ENCODE results near the gene TTC21B.

DNA sequence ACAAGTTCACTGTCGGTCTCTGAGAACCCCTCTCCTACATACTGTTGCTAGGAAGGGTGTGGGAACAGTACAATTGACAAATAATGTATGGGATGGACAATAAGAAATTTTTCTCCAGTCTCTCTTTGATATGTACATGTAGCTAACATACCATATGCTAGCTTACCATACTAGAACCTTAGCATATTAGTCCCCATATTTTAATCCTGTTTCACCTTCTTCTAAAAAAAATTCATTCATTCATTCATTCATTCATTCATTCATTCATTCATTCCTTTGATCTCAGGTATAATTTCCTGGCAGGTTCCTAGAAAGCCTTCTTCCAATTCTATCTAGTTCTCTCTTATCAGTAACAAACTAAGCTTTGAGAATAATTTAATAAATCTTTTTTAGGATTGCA lies 62.2 kb downstream of the TTC21B start:
- TF ChIP-seq, protein P1, sequence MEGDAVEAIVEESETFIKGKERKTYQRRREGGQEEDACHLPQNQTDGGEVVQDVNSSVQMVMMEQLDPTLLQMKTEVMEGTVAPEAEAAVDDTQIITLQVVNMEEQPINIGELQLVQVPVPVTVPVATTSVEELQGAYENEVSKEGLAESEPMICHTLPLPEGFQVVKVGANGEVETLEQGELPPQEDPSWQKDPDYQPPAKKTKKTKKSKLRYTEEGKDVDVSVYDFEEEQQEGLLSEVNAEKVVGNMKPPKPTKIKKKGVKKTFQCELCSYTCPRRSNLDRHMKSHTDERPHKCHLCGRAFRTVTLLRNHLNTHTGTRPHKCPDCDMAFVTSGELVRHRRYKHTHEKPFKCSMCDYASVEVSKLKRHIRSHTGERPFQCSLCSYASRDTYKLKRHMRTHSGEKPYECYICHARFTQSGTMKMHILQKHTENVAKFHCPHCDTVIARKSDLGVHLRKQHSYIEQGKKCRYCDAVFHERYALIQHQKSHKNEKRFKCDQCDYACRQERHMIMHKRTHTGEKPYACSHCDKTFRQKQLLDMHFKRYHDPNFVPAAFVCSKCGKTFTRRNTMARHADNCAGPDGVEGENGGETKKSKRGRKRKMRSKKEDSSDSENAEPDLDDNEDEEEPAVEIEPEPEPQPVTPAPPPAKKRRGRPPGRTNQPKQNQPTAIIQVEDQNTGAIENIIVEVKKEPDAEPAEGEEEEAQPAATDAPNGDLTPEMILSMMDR (IDR thresholded peaks at IDR 0.05; ENCODE audit: poor library complexity) = no peak
- TF ChIP-seq EZH2phosphoT487 (IDR thresholded peaks at IDR 0.05; ENCODE audit: low read depth, severe bottlenecking, unreplicated experiment) (no peak), EZH2 (IDR thresholded peaks at IDR 0.05; ENCODE audit: borderline replicate concordance) (no peak)
